ENCODE data around the gene TRHDE.
A peak's percentile ranks its signal among the peaks of the same experiment; 100 is the strongest.

The TRHDE gene

DNA sequence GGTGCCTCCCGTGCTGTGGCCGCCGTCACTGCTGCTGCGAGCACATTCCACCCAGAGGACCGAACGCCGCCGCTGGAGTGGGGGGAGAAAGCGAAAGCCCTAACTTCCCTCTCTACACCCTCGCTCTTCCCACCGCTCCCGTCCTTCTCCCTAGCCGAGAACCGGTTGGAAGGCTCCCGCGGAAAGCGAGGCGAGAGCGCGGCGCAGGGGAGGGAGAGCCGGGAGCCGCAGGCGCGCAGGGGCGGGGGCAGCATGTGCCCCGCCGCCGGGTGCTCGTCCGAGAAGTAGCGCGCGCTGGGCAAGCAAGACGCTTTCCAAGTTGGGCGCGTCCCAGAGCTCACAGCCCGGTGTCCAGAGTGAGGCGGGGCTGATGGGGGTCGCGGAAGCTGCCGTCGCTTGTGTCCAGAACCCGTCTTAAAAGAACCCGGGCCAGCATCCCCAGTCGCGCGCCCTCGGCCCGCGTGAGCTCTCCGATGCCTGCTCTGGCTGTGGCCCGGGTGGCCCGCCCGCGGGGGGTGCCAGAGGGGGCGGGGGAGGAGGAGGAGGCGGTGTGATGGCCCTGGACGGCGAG, at the start of gene TRHDE:
TRHDE (plus strand) TSS at position 280 of the 571 bp plus-strand sequence; CDS start at position 554, 274 bp downstream.
- peak within 1 kb of the TSS; percentile 63 for H3K4me3 ChIP-seq (ENCODE audit: low read depth, low read length)
- no peaks in the 10 kb centered on the region for H3K9me3 ChIP-seq (ENCODE audit: control insufficient read depth, insufficient read depth, low read length)
- H3K4me1 ChIP-seq (ENCODE audit: control insufficient read depth, insufficient read depth, low read length) = peaks cover 6% of the 10 kb centered on the region
- no peaks in the 10 kb centered on the region for H3K36me3 ChIP-seq (ENCODE audit: control insufficient read depth, insufficient read depth, low read length)
- H3K27me3 ChIP-seq (ENCODE audit: control insufficient read depth, insufficient read depth, low read length) = peaks cover 22% of the 10 kb centered on the region
- peak within 1 kb of the TSS; percentile 29 for H3K9ac ChIP-seq (ENCODE audit: low read depth, low read length)

GRCh38 chr12:72226510-72226909, 45.7 kb upstream of the TRHDE start:
- H3K4me1 ChIP-seq (ENCODE audit: control insufficient read depth, insufficient read depth, low read length) = no peaks in the 10 kb centered on the region
- H3K36me3 ChIP-seq (ENCODE audit: control insufficient read depth, insufficient read depth, low read length) = no peaks in the 10 kb centered on the region
- H3K9me3 ChIP-seq (ENCODE audit: control insufficient read depth, insufficient read depth, low read length) = no peaks in the 10 kb centered on the region
- H3K27me3 ChIP-seq (ENCODE audit: control insufficient read depth, insufficient read depth, low read length) = no peaks in the 10 kb centered on the region
- no peak overlapping the region for H3K4me3 ChIP-seq (ENCODE audit: low read depth, low read length)
- H3K9ac ChIP-seq (ENCODE audit: low read depth, low read length) = no peak overlapping the region

GRCh38 chr12:72228424-72228823, 43.7 kb upstream of the TRHDE start:
- no peaks in the 10 kb centered on the region for H3K27me3 ChIP-seq (ENCODE audit: control insufficient read depth, insufficient read depth, low read length)
- no peak overlapping the region for H3K4me3 ChIP-seq (ENCODE audit: low read depth, low read length)
- H3K36me3 ChIP-seq (ENCODE audit: control insufficient read depth, insufficient read depth, low read length) = no peaks in the 10 kb centered on the region
- no peaks in the 10 kb centered on the region for H3K9me3 ChIP-seq (ENCODE audit: control insufficient read depth, insufficient read depth, low read length)
- H3K4me1 ChIP-seq (ENCODE audit: control insufficient read depth, insufficient read depth, low read length) = no peaks in the 10 kb centered on the region
- H3K9ac ChIP-seq (ENCODE audit: low read depth, low read length) = no peak overlapping the region

DNA sequence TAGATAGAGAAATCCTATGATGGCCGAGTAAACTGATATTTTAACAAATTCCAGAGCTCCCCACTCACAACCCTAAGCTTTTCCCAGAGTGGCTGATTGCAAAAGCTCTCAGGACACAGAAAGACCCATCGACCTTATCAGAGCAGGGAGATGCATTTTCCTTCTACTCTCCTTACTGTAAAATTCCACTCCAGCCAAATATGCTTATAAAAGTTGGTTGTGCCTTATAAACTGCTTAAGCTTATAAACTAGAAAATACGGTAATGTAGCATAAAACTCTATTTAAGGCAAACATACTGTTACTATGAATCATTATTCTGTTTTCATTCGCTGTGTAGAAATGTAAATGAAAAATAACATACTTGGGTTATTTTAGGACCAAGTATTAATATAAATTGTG, 41.6 kb upstream of the TRHDE start:
- H3K4me3 ChIP-seq (ENCODE audit: low read depth, low read length) = no peak overlapping the region
- H3K27me3 ChIP-seq (ENCODE audit: control insufficient read depth, insufficient read depth, low read length) = no peaks in the 10 kb centered on the region
- no peaks in the 10 kb centered on the region for H3K36me3 ChIP-seq (ENCODE audit: control insufficient read depth, insufficient read depth, low read length)
- H3K9ac ChIP-seq (ENCODE audit: low read depth, low read length) = no peak overlapping the region
- H3K9me3 ChIP-seq (ENCODE audit: control insufficient read depth, insufficient read depth, low read length) = no peaks in the 10 kb centered on the region
- no peaks in the 10 kb centered on the region for H3K4me1 ChIP-seq (ENCODE audit: control insufficient read depth, insufficient read depth, low read length)

DNA sequence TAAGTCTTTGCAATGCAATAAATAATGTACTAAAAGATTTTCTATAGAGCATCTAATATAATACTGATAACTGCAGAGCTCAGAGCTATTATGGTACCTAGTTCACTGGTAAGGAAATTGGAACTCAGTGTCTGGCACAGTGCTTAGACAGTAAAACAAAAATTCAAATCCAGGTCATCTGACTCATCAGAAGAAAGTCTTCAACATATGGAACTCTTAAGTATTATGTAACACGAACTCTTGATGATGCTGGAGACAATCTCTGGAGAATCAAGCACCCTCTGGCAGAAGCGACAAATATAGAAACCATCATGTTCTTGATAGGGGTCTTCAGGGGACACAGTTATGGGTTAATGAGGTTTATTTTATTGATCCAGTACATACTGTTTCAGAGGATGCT, 37.3 kb upstream of the TRHDE start:
- Histone ChIP-seq H3K4me3 (ENCODE audit: low read depth, low read length) (no peak overlapping the region), H3K9me3 (ENCODE audit: control insufficient read depth, insufficient read depth, low read length) (no peaks in the 10 kb centered on the region), H3K9ac (ENCODE audit: low read depth, low read length) (no peak overlapping the region), H3K36me3 (ENCODE audit: control insufficient read depth, insufficient read depth, low read length) (no peaks in the 10 kb centered on the region), H3K27me3 (ENCODE audit: control insufficient read depth, insufficient read depth, low read length) (no peaks in the 10 kb centered on the region), H3K4me1 (ENCODE audit: control insufficient read depth, insufficient read depth, low read length) (no peaks in the 10 kb centered on the region)

GRCh38 chr12:72236071-72236705, 36.0 kb upstream of the TRHDE start:
- Histone ChIP-seq H3K9me3 (ENCODE audit: control insufficient read depth, insufficient read depth, low read length) (no peaks in the 10 kb centered on the region), H3K27me3 (ENCODE audit: control insufficient read depth, insufficient read depth, low read length) (no peaks in the 10 kb centered on the region), H3K4me1 (ENCODE audit: control insufficient read depth, insufficient read depth, low read length) (no peaks in the 10 kb centered on the region), H3K36me3 (ENCODE audit: control insufficient read depth, insufficient read depth, low read length) (no peaks in the 10 kb centered on the region), H3K9ac (ENCODE audit: low read depth, low read length) (no peak overlapping the region), H3K4me3 (ENCODE audit: low read depth, low read length) (no peak overlapping the region)

- no peaks in the 10 kb centered on the region for H3K27me3 ChIP-seq (ENCODE audit: control insufficient read depth, insufficient read depth, low read length)
- no peak overlapping the region for H3K9ac ChIP-seq (ENCODE audit: low read depth, low read length)
- no peaks in the 10 kb centered on the region for H3K4me1 ChIP-seq (ENCODE audit: control insufficient read depth, insufficient read depth, low read length)
- no peaks in the 10 kb centered on the region for H3K9me3 ChIP-seq (ENCODE audit: control insufficient read depth, insufficient read depth, low read length)
- H3K4me3 ChIP-seq (ENCODE audit: low read depth, low read length) = no peak overlapping the region
- no peaks in the 10 kb centered on the region for H3K36me3 ChIP-seq (ENCODE audit: control insufficient read depth, insufficient read depth, low read length)
Observed at GRCh38 chr12:72241552-72241951, 30.6 kb upstream of the TRHDE start.

DNA sequence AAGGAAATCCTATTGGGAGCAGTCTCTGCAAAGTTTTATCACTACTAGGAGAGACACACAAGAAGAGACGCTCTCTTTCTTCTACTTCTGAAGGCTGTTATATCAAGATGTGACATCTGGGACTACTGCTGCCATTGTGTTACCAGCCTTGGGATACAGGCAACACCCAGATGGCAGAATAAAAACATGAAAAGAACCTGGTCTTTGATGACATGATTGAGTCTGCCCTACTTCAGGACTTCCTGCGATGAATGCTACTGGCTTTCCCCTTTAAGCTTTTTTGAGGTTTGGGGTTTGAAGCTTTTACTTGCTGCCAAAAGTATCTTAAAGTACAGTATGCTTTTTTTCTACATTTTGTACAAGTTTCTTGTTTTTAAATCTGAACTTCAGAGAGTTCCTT, 29.2 kb upstream of the TRHDE start:
- Histone ChIP-seq H3K4me3 (ENCODE audit: low read depth, low read length) (no peak overlapping the region), H3K36me3 (ENCODE audit: control insufficient read depth, insufficient read depth, low read length) (no peaks in the 10 kb centered on the region), H3K27me3 (ENCODE audit: control insufficient read depth, insufficient read depth, low read length) (no peaks in the 10 kb centered on the region), H3K4me1 (ENCODE audit: control insufficient read depth, insufficient read depth, low read length) (no peaks in the 10 kb centered on the region), H3K9me3 (ENCODE audit: control insufficient read depth, insufficient read depth, low read length) (no peaks in the 10 kb centered on the region), H3K9ac (ENCODE audit: low read depth, low read length) (no peak overlapping the region)

- H3K36me3 ChIP-seq (ENCODE audit: control insufficient read depth, insufficient read depth, low read length) = no peaks in the 10 kb centered on the region
- H3K9me3 ChIP-seq (ENCODE audit: control insufficient read depth, insufficient read depth, low read length) = no peaks in the 10 kb centered on the region
- no peaks in the 10 kb centered on the region for H3K4me1 ChIP-seq (ENCODE audit: control insufficient read depth, insufficient read depth, low read length)
- no peaks in the 10 kb centered on the region for H3K27me3 ChIP-seq (ENCODE audit: control insufficient read depth, insufficient read depth, low read length)
- no peak overlapping the region for H3K4me3 ChIP-seq (ENCODE audit: low read depth, low read length)
- H3K9ac ChIP-seq (ENCODE audit: low read depth, low read length) = no peak overlapping the region
Observed at GRCh38 chr12:72246370-72246769, 25.8 kb upstream of the TRHDE start.

DNA sequence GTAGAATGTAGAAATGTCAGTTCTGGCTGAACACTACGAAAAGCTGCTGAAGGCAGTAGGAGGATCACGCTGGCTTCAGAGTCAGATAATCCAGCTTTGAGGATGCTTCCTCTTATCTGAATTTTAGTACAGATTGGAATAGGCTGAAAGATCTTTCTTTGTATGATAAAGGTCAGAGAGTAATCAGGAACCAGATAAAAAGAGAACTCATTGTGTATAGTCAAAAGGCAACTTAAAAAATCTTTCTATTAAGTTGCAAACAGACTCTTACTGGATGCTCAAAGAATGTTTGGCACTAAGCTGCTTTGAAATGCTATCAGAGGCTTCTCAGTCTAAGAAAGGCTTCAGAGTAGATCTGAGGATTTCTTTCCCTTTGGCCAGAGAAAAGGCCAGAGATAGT, 21.8 kb upstream of the TRHDE start:
- H3K4me1 ChIP-seq (ENCODE audit: control insufficient read depth, insufficient read depth, low read length) = no peaks in the 10 kb centered on the region
- no peaks in the 10 kb centered on the region for H3K27me3 ChIP-seq (ENCODE audit: control insufficient read depth, insufficient read depth, low read length)
- H3K9me3 ChIP-seq (ENCODE audit: control insufficient read depth, insufficient read depth, low read length) = no peaks in the 10 kb centered on the region

DNA sequence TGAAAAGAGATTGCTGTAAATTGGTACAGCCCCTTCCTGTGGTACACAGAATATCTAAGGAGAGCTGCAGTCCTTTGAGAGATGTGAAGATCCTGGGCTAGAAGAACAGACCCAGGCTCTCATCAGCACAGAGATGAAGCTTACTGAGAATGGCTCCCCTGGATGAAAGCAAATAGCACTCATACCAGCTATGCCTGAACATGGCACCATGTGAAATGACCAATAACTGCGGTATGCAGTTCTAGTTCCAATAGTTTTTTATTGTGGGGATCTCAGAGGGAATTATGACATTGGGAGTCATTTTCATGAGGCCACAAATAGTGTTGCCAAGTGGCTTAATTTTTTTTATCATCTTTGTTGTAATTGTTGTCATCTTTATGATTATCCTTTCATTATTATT, 15.4 kb upstream of the TRHDE start:
- Histone ChIP-seq H3K4me3 (ENCODE audit: low read depth, low read length) (no peak overlapping the region), H3K9ac (ENCODE audit: low read depth, low read length) (no peak overlapping the region), H3K36me3 (ENCODE audit: control insufficient read depth, insufficient read depth, low read length) (no peaks in the 10 kb centered on the region), H3K9me3 (ENCODE audit: control insufficient read depth, insufficient read depth, low read length) (no peaks in the 10 kb centered on the region), H3K27me3 (ENCODE audit: control insufficient read depth, insufficient read depth, low read length) (no peaks in the 10 kb centered on the region), H3K4me1 (ENCODE audit: control insufficient read depth, insufficient read depth, low read length) (no peaks in the 10 kb centered on the region)

More for the DNA sequence above, 21.8 kb upstream of the TRHDE start:
- Histone ChIP-seq H3K36me3 (ENCODE audit: control insufficient read depth, insufficient read depth, low read length) (no peaks in the 10 kb centered on the region), H3K9ac (ENCODE audit: low read depth, low read length) (no peak overlapping the region), H3K4me3 (ENCODE audit: low read depth, low read length) (no peak overlapping the region)

- no peaks in the 10 kb centered on the region for H3K27me3 ChIP-seq (ENCODE audit: control insufficient read depth, insufficient read depth, low read length)
- H3K4me1 ChIP-seq (ENCODE audit: control insufficient read depth, insufficient read depth, low read length) = no peaks in the 10 kb centered on the region
- H3K36me3 ChIP-seq (ENCODE audit: control insufficient read depth, insufficient read depth, low read length) = no peaks in the 10 kb centered on the region
- H3K9me3 ChIP-seq (ENCODE audit: control insufficient read depth, insufficient read depth, low read length) = no peaks in the 10 kb centered on the region
- no peak overlapping the region for H3K9ac ChIP-seq (ENCODE audit: low read depth, low read length)
- H3K4me3 ChIP-seq (ENCODE audit: low read depth, low read length) = no peak overlapping the region
Observed at GRCh38 chr12:72261885-72262284, 10.3 kb upstream of the TRHDE start.

All from iPS-15b (cell line).